Peyer's patch (tissue), 4 donors: Measurements from ENCODE around the gene DNAJB11.

Experiments
- CTCF ChIP-seq, 6 experiments: fragments of 450-650 bp in 4 of 6; fragments of 200-600 bp in 2 of 6; sonication (generic) in 1 of 6; IDR thresholded peaks; one replicate each; pipeline ENCODE4 v1.5.1; 2017 to 2019; ENCODE audit warnings: antibody characterized with exemption in 6 of 6, mild to moderate bottlenecking in 3 of 6, moderate library complexity in 1 of 6
- POLR2A ChIP-seq, 2 donors: fragments of 450-650 bp; IDR thresholded peaks; one replicate each; pipeline ENCODE4 v1.5.1; 2017; ENCODE audit warnings: antibody characterized with exemption in 2 of 2, mild to moderate bottlenecking in 2 of 2, moderate library complexity in 2 of 2

DNA sequence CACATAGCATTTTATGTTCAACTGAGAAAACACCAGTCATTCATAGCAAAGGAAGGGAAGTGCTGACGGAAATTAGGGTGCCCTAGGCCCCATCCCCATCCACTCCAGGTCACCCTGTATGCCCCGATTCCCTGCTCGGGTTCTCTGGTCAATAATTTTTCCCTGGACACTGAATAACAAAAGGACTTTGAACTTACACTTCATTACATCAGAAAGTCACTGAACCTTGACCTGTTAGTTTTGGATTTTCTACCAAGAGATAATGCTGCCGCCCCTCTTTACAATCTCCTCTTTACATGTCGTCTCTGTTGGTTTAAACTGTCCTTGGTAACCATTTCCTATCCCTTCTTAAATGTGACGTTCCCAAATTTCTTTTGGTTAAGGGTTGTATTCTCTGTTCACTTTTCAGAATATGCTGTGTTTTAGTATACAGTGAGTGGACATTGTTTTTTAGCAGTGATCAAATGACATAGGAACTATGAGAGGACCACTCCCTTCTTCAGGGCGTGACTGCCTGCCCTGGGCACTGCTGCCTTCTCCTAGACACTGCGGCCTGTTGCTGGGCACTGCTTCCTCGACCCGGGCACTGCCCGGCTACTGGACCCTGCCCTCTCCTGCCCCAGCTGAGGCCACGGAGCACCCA, 28.7 kb downstream of the DNAJB11 start:
- TF ChIP-seq POLR2A (IDR thresholded peaks at IDR 0.05) (no peak), CTCF (IDR thresholded peaks at IDR 0.05) (no peak)
